H1 (cell line): ENCODE data around the gene OR2K2. TPM values are rescaled to one million over a fixed set of nuclear protein-coding genes. Genes with fewer than 3 reads are reported as not detected.

Source experiments
- CTCF ChIA-PET: fragments of 300-600 bp; sonication (Branson Sonifier 250); formaldehyde crosslinking; loops from one replicate; lab custom pipeline; 2021; ENCODE audit not compliant: partially characterized antibody; lab: Charles Lee
- POLR2A ChIA-PET: fragments of 300-600 bp; sonication (Branson Sonifier 250); formaldehyde crosslinking; loops from one replicate; lab custom pipeline; 2021; ENCODE audit warnings: inconsistent platforms; ENCODE audit not compliant: partially characterized antibody; lab: Charles Lee
- DNase-seq, 2 experiments: peaks; one replicate each; pipeline versions ENCODE4 v3.0.0 to v3.0.0-alpha.2; 2010 to 2022; ENCODE audit warnings: low spot score in 2 of 2, low read depth in 1 of 2, mixed read lengths in 1 of 2
- FAIRE-seq: peaks from 2 replicates; lab custom pipeline; 2011; peaks lifted over from hg19 to GRCh38; lab: Jason Lieb, UNC
- H2AFZ ChIP-seq: 2 replicates; pipeline ENCODE4 v1.8.1; 2012; ENCODE audit warnings: low read length, inconsistent platforms
- H2AK5ac ChIP-seq: 2 replicates; pipeline ENCODE4 v1.6.1; 2013; ENCODE audit warnings: low read depth, low read length
- H2BK120ac ChIP-seq: replicated peaks from 2 replicates; pipeline ENCODE3; 2013; ENCODE audit warnings: low read depth, low read length, inconsistent platforms
- H2BK12ac ChIP-seq: 2 replicates; pipeline ENCODE4 v1.6.1; 2013; ENCODE audit warnings: low read depth, low read length
- H2BK15ac ChIP-seq: 2 replicates; pipeline ENCODE4 v1.6.1; 2013; ENCODE audit warnings: low read length
- H2BK20ac ChIP-seq: 2 replicates; pipeline ENCODE4 v1.6.1; 2013; ENCODE audit warnings: low read length
- H2BK5ac ChIP-seq: 2 replicates; pipeline ENCODE4 v1.6.1; 2013; ENCODE audit warnings: low read depth, low read length
- H3K14ac ChIP-seq: 2 replicates; pipeline ENCODE4 v1.6.1; 2013; ENCODE audit warnings: inconsistent platforms; ENCODE audit not compliant: insufficient read length
- H3K18ac ChIP-seq: 2 replicates; pipeline ENCODE4 v1.6.1; 2013; ENCODE audit warnings: low read length; ENCODE audit errors: extremely low read depth
- H3K23ac ChIP-seq: 2 replicates; pipeline ENCODE4 v1.6.1; 2013; ENCODE audit warnings: inconsistent platforms; ENCODE audit not compliant: insufficient read length
- H3K23me2 ChIP-seq: 2 replicates; pipeline ENCODE4 v1.6.1; 2013; ENCODE audit warnings: low read depth, low read length
- H3K27ac ChIP-seq: 2 replicates; pipeline ENCODE4 v1.6.1; 2011; ENCODE audit warnings: low read depth, low read length, inconsistent platforms
- H3K27me3 ChIP-seq, 4 experiments: replicated peaks in 1 of 4; 1 replicate in 1 of 4; 2 replicates in 3 of 4; pipeline versions ENCODE4 v1.6.1 to v1.8.1; 2011 to 2013; ENCODE audit warnings: low read length in 3 of 4, mild to moderate bottlenecking in 3 of 4, inconsistent platforms in 2 of 4, mixed read lengths in 2 of 4, moderate library complexity in 1 of 4; ENCODE audit not compliant: control insufficient read depth in 3 of 4, insufficient read depth in 3 of 4; ENCODE audit errors: extremely low read depth in 1 of 4
- H3K36me3 ChIP-seq, 4 experiments: 2 replicates each; pipeline versions ENCODE4 v1.6.1 to v1.8.1; 2011 to 2013; ENCODE audit warnings: mild to moderate bottlenecking in 4 of 4, low read length in 3 of 4, moderate library complexity in 2 of 4, control low read depth in 1 of 4, inconsistent platforms in 1 of 4; ENCODE audit not compliant: insufficient read depth in 4 of 4, control insufficient read depth in 2 of 4
- H3K4ac ChIP-seq: replicated peaks from 2 replicates; pipeline ENCODE3; 2013; ENCODE audit warnings: low read length, low read depth, mixed read lengths, inconsistent platforms; ENCODE audit not compliant: insufficient read length
- H3K4me1 ChIP-seq, 4 experiments: replicated peaks in 1 of 4; 1 replicate in 1 of 4; 2 replicates in 3 of 4; pipeline versions ENCODE4 v1.6.1 to v1.8.1; 2011 to 2013; ENCODE audit warnings: low read length in 3 of 4, inconsistent platforms in 2 of 4, mixed read lengths in 1 of 4; ENCODE audit not compliant: insufficient read depth in 4 of 4, control insufficient read depth in 3 of 4
- H3K4me2 ChIP-seq, 2 experiments: 2 replicates each; pipeline versions ENCODE4 v1.6.1 to v1.8.1; 2011 to 2013; ENCODE audit warnings: low read depth in 2 of 2, low read length in 2 of 2, control low read depth in 1 of 2, inconsistent platforms in 1 of 2, mild to moderate bottlenecking in 1 of 2; ENCODE audit not compliant: insufficient read depth in 1 of 2
- H3K4me3 ChIP-seq, 4 experiments: fragments of 200-600, 300-600 bp in 1 of 4; sonication (generic), shearing (Covaris generic), sonication (Bioruptor Twin) in 1 of 4; 2 replicates each; pipeline versions ENCODE4 v1.5.1 to v1.8.1; 2011 to 2016; ENCODE audit warnings: low read length in 4 of 4, low read depth in 3 of 4, control low read depth in 2 of 4, inconsistent platforms in 2 of 4, mild to moderate bottlenecking in 2 of 4, mixed read lengths in 1 of 4, moderate library complexity in 1 of 4; ENCODE audit not compliant: insufficient read depth in 2 of 4; ENCODE audit errors: extremely low read depth in 1 of 4
- H3K56ac ChIP-seq: replicated peaks from 2 replicates; pipeline ENCODE3; 2013; ENCODE audit warnings: low read depth, mild to moderate bottlenecking, mixed read lengths, low read length, inconsistent platforms; ENCODE audit not compliant: insufficient read length
- H3K79me1 ChIP-seq: 2 replicates; pipeline ENCODE4 v1.6.1; 2013; ENCODE audit warnings: low read depth, low read length, control low read depth
- H3K79me2 ChIP-seq, 2 experiments: 2 replicates each; pipeline versions ENCODE4 v1.6.1 to v1.8.1; 2012 to 2013; ENCODE audit warnings: low read length in 2 of 2, mild to moderate bottlenecking in 2 of 2, inconsistent platforms in 1 of 2; ENCODE audit not compliant: insufficient read depth in 2 of 2, control insufficient read depth in 1 of 2
- H3K9ac ChIP-seq, 4 experiments: replicated peaks in 1 of 4; 1 replicate in 1 of 4; 2 replicates in 3 of 4; pipeline versions ENCODE4 v1.6.1 to v1.8.1; 2011 to 2013; ENCODE audit warnings: low read depth in 3 of 4, low read length in 3 of 4, control low read depth in 2 of 4, mild to moderate bottlenecking in 2 of 4, moderate library complexity in 2 of 4, inconsistent platforms in 1 of 4; ENCODE audit errors: extremely low read depth in 1 of 4
- H3K9me3 ChIP-seq, 2 experiments: 2 replicates each; pipeline versions ENCODE4 v1.6.1 to v1.8.1; 2012 to 2013; ENCODE audit warnings: mild to moderate bottlenecking in 2 of 2, moderate library complexity in 2 of 2, control low read depth in 1 of 2, inconsistent platforms in 1 of 2, low read depth in 1 of 2, low read length in 1 of 2, mixed read lengths in 1 of 2; ENCODE audit not compliant: insufficient read depth in 2 of 2
- H4K20me1 ChIP-seq, 2 experiments: replicated peaks in 1 of 2; 2 replicates each; pipeline versions ENCODE3 to v1.8.1; 2011 to 2013; ENCODE audit warnings: inconsistent platforms in 2 of 2, low read length in 2 of 2, mild to moderate bottlenecking in 1 of 2; ENCODE audit not compliant: insufficient read depth in 2 of 2, control insufficient read depth in 1 of 2
- H4K5ac ChIP-seq: 2 replicates; pipeline ENCODE4 v1.6.1; 2013; ENCODE audit warnings: low read length, low read depth, mixed read lengths, inconsistent platforms; ENCODE audit not compliant: insufficient read length
- H4K8ac ChIP-seq: 2 replicates; pipeline ENCODE4 v1.8.0; 2013; ENCODE audit warnings: mild to moderate bottlenecking, moderate library complexity, low read length, inconsistent platforms; ENCODE audit not compliant: insufficient read depth; ENCODE audit errors: extremely low read depth
- H4K91ac ChIP-seq: replicated peaks from 2 replicates; pipeline ENCODE3; 2013; ENCODE audit warnings: low read length, mixed read lengths, inconsistent platforms; ENCODE audit not compliant: insufficient read length
- BRCA1 ChIP-seq: IDR thresholded peaks from 2 replicates; pipeline ENCODE4 v1.6.1; 2012; ENCODE audit warnings: low read depth, low read length, improper control_type of control experiment
- CHD1 ChIP-seq: IDR thresholded peaks from 2 replicates; pipeline ENCODE4 v1.6.1; 2012; ENCODE audit warnings: low read depth, low read length, improper control_type of control experiment
- GTF2F1 ChIP-seq: IDR thresholded peaks from 2 replicates; pipeline ENCODE4 v1.6.1; 2012; ENCODE audit warnings: low read depth, low read length, improper control_type of control experiment, borderline replicate concordance
- KDM4A ChIP-seq: IDR thresholded peaks from one replicate; pipeline ENCODE4 v1.7.1; 2012; ENCODE audit warnings: low read depth, mild to moderate bottlenecking, moderate library complexity, low read length, inconsistent platforms; ENCODE audit not compliant: severe bottlenecking
- SIN3A ChIP-seq, 2 experiments: IDR thresholded peaks in 1 of 2; conservative IDR thresholded peaks in 1 of 2; 2 replicates each; pipeline ENCODE4 v1.6.1; 2011 to 2012; ENCODE audit warnings: low read length in 2 of 2, improper control_type of control experiment in 1 of 2, low read depth in 1 of 2, mild to moderate bottlenecking in 1 of 2
- SIRT6 ChIP-seq: IDR thresholded peaks from one replicate; pipeline ENCODE4 v1.7.1; 2012; ENCODE audit warnings: low read length, inconsistent platforms
- TEAD4 ChIP-seq: IDR thresholded peaks from 2 replicates; pipeline ENCODE4 v1.6.1; 2012; ENCODE audit warnings: low read depth, low read length, inconsistent platforms, mixed read lengths
- YY1 ChIP-seq: IDR thresholded peaks from 2 replicates; pipeline ENCODE4 v1.6.1; 2011; ENCODE audit warnings: low read depth, mild to moderate bottlenecking, low read length
- WGBS, 2 experiments: shearing (Covaris generic) in 1 of 2; methylation state at CpG; one replicate each; pipeline versions ENCODE4 v1.1.6 to v1.1.7; 2013 to 2015; ENCODE audit warnings: low lambda C conversion rate in 2 of 2, mixed read lengths in 2 of 2, inconsistent platforms in 1 of 2, low coverage in 1 of 2, missing lambda C conversion rate in 1 of 2; ENCODE audit not compliant: insufficient replicate concordance in 2 of 2, insufficient coverage in 1 of 2, insufficient read length in 1 of 2; ENCODE audit errors: extremely low coverage in 1 of 2, missing lambda C conversion rate in 1 of 2; 5-methylcytosine and 5-hydroxymethylcytosine counted together
- polyA plus RNA-seq, 7 experiments: library from polyadenylated mRNA; depleted of rRNA in 3 of 7; stranded (reverse) in 5 of 7; unstranded in 2 of 7; fragments of >200 nt in 5 of 7; fragments of 200-250 nt in 2 of 7; gene quantifications; 1 replicate in 5 of 7; 2 replicates in 1 of 7; 4 replicates in 1 of 7; pipeline versions ENCODE4 v1.2.1 to v1.2.3, GENCODE V29; 2011 to 2013; ENCODE audit warnings: missing spikeins in 2 of 7, mixed read lengths in 2 of 7
- total RNA-seq: library from RNA; stranded (reverse); fragmentation: NEBNext Ultra II Directional; extraction: Animal tissue kit (Norgen Biotek cat#: 25700); gene quantifications from 2 replicates; pipeline ENCODE4 v1.2.1, GENCODE V29; 2021

Gene OR2K2
- total and polyA plus RNA-seq, 2 of the 8 experiments (the other 6 are each of a cell fraction or from before 2014, with no cell fraction given): not detected

DNA sequence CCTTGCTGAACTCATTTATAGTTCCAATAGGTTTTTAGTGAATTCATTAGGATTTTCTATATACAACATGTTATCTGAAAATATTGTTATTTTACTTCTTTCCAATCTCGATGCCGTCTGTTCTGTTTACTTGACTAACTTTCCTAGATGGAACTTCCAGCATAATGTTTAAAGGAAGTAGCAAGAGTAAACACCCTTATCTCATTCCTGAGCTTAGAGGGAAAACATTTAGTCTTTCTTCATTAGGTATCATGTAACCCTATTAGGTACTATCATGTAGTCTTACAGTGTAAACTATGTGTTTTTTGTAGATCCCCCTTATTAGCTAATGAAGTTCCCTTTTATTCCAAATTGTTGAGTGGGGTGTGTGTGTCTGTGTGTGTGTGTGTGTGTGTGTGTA, 22.5 kb upstream of the OR2K2 start:
- Histone ChIP-seq H2BK12ac (no peak overlapping the region), H4K8ac (no peak overlapping the region), H4K20me1 (no peaks in the 10 kb centered on the region), H3K79me1 (no peaks in the 10 kb centered on the region), H3K14ac (no peak overlapping the region), H3K27ac (no peak overlapping the region), H2AK5ac (no peak overlapping the region), H3K4ac (no peak overlapping the region), H3K4me1 (no peaks in the 10 kb centered on the region), H3K56ac (no peak overlapping the region), H2BK15ac (no peak overlapping the region), H3K27me3 (no peaks in the 10 kb centered on the region), H2BK120ac (no peak overlapping the region), H2BK5ac (no peak overlapping the region), H2AFZ (no peak overlapping the region), H3K18ac (no peak overlapping the region), H3K9ac (no peak overlapping the region), H2BK20ac (no peak overlapping the region), H3K4me3 (no peak overlapping the region), H4K91ac (no peak overlapping the region), H4K5ac (no peak overlapping the region), H3K4me2 (no peak overlapping the region), H3K9me3 (no peaks in the 10 kb centered on the region), H3K23me2 (no peaks in the 10 kb centered on the region; the same call in 1 of the 2 replicates), H3K23ac (no peak overlapping the region), H3K36me3 (no peaks in the 10 kb centered on the region), H3K79me2 (no peaks in the 10 kb centered on the region)
- TF ChIP-seq YY1: no peak
- TF ChIP-seq SIN3A (conservative IDR thresholded peaks at IDR 0.05 in 1 of 2, IDR thresholded peaks at IDR 0.05 in 1 of 2; ENCODE audit: low read depth in 1 of 2, low read length in 2 of 2): no peak
- TF ChIP-seq CHD1: no peak
- no peak for TF ChIP-seq SIRT6
- TF ChIP-seq KDM4A: no peak
- TF ChIP-seq BRCA1: no peak
- no peak for TF ChIP-seq GTF2F1
- no peak for TF ChIP-seq TEAD4
- ChIA-PET POLR2A (no interaction called here), CTCF (interaction anchor here (1.0 kb wide), 1 partner anchor 17 kb away, joined by 3 read pairs; no protein-coding TSS in a partner anchor)
- DNase-seq: no peak
- 100% methylated on average over 2 of the region's 2 CpGs; no CpG with 5 or more reads in 1 of the 2 experiments for WGBS, 2 experiments
- no peak for FAIRE-seq
